Measurements from ENCODE around the gene GNAS.
"Not testable (repeated sequence)": the region's sequence is repeated elsewhere in the genome, so short reads cannot be mapped to it uniquely, and the experiment has no call there.

Gene GNAS

DNA sequence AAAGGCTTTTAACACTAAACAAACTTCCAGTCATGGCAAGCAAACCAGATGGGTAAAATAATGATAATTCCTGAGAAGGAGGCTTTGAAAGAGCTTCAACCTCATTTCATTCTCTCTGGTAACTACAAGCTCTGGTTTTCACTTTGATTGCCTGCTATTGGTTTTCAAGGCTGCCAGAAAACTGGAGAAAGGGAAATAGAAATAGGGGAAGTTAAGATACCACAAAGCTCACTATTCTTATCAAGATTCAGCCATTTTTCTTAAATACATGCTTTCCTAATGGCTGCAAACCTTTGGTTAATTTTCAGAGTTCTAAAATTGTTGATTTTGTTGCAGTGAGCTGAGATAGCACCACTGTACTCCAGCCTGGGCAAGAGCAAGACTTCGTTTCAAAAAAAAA is 86.0 kb downstream of the GNAS start:
- DNase-seq: no peak

DNA sequence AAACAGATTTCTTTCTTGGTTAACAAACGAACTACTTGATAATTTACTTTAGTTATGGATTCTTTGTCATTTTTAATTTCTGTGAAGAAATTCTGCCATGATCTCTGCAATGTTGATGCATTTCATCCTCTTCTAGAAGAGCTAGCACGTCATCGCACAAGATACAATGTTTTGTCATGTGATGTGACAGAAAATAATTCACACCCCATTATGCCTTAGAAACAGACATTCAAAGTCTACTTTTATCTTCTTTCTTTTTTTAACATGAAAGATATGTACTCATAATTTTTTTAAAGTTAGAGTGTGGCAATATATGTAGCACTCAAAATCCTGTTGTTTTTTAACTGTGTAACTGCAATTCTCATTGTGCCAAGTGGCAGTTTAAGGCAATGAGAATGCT is 89.0 kb downstream of the GNAS start:
- DNase-seq: no peak

GRCh38 chr20:58942549-58942948 is 90.0 kb downstream of the GNAS start:
- DNase-seq: no peak

- DNase-seq: no peak
Observed at GRCh38 chr20:58944610-58945009, 92.1 kb downstream of the GNAS start.

DNA sequence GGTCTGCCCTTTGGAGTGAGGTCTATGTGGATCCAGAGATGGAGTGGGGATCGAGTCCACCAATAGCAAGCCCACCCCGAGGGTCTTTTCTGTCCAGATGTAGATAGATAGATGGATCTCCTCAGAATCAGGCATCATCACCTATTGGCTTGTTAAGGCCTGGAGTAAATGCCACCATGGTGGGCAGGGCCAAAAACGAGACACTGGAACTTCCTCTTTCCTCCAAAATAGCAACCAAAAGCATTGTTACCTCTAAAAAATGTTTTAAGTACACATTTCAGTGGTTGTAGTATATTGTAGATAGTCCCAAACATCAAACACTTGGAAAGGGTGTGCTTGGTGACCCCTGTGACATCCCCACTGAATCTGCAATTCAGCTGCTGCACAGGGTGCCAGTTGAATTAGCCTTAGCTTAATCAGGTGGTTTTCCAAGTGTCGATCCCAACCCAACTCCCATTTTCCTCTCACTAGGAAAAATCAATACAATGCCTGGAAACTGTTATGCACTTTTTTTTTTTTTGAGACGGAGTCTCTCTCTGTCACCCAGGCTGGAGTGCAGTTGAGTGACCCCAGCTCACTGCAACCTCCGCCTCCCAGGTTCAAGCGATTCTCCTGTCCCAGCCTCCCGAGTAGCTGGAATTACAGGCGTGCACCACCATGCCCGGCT is 93.6 kb downstream of the GNAS start:
- no peak for DNase-seq

DNA sequence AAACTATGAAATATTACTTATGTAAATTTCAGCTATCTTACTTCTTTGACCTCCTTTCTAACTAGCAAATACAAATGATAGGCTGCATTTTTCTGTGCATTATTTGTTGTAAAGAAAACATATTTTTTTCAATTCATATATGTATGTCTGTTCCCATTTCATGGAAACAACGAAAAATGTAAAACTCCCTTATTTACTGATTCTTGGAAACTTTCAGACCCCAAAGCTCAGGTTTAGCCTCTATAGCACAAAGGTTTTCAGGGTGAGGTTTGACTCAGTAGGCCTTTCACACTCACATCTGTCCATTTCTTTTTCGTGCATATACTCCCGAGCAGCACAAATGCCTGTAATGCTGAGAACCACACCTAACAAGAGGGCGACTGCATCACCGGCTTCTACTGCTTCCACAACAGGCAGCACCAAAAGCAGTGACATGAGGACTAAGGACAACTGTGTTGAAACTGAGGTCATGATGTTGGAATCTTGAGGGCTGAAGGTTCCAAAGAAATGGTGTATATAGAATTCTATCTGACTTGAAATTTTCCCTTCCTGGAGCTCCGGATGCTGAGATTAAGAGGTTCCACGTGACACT is 95.4 kb downstream of the GNAS start:
- not testable (repeated sequence) for DNase-seq

GRCh38 chr20:58950603-58951002 is 98.1 kb downstream of the GNAS start:
- no peak for DNase-seq

DNA sequence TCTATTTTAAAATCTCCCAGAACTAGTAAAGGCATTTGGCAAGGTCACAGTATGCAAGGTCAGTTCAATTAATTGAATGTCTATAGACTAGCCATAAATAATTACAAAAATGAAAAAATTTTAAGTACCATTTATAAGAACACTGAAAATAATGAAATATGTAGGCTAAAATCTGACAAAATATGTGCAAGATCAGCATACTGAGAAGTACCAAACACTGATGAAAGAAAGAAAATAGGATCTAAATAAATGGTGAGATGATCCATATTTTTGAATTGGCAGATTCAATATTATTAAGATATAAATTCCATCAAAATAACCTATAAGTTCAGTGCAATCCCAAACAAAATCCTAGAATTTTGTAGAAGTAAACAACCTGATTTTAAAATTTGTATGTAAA is 100.5 kb downstream of the GNAS start:
- no peak for DNase-seq

DNA sequence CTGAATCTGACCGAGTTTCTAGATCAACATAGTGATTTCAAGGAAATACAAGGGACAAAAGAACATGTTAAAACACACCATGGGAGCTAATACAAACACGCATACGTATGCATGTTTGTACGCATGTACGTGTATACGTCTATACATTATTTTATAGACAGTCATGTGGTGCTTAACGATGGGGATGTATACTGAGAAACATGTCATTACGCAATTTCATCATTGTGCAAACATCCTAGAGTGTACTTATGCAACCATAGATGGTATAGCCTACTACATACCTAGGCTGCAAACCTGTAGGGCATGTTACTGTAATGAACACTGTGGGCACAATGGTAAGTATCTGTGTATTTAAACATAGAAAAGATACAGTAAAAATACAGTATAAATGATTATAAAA is 103.6 kb downstream of the GNAS start:
- no peak for DNase-seq

DNA sequence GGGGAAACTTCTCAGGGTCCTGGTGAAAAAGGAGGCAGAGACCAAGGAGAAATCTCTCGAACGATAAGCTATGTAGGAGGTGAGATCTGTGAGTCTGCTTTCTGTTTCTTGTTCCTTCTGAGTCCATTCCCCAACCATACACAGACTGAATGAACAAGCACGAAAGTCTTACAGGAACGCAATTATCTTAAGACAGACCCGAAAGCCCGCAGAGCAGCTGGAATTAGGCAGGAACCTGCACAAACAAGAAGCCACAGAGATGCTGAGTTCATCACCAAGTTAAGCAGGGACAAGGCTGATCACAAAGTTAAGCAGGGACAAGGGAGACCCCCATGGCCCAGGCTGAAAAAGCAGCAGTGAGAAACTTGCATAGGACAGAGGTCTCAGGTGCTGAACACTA is 107.1 kb downstream of the GNAS start:
- DNase-seq: no peak
